ENCODE results near the gene ESPN. TPM values are rescaled to one million over a fixed set of nuclear protein-coding genes. Genes with fewer than 3 reads are reported as not detected.

The ESPN gene
- total and polyA plus RNA-seq, 2 of the 4 experiments (the other 2 are of a cell fraction) = under 0.01 to 0.02 TPM

DNA sequence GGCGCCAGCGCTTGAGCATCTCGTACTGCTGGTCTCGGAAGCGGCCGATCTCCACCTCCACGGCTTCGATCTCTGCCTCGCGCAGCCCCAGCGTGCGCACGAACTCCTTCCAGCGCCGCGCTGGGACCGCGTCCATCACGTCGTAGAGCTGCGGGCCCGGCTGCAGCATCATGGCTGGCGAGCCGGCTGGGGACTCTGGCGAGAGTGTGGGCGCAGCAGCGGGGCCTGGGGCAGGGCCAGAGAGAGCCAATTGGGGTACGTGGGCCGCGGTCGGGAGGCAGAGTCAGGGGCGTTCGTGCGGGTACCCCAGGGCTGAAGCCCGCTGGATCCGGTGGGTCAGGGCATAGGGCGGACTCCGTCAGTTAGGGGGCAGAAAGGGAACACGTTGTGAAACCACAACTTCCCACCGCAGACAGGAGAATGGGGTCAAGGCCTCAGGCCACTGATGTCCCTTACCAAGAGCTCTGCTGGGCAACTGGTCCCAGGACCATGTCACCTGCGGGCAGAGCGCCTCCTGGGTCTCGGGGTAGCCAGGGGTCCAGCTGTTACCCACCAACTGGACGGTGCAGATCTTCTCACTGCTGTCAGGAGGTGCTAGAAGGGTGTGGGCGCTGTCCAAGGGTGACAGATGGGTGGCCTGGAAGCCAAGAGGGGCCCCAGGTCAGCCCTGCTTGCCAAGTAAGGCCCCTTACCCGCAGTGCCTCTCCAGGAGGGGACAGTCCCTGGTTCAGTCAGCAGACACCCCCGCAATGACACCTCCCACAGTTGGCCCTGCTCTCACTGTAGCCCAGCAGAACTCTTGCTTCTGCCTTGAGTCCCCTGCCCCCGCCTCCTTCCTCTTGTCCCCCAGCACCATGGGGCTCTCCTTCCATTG, 37.2 kb downstream of the ESPN start:
- Histone ChIP-seq H3K9me1 (ENCODE audit: insufficient read depth, low read length) (no peaks in the 10 kb centered on the region), H3K9ac (ENCODE audit: low read depth, low read length) (no peak overlapping the region), H2AK5ac (ENCODE audit: low read depth, low read length) (no peak overlapping the region), H4K5ac (ENCODE audit: low read depth, low read length) (no peak overlapping the region), H3K9me3 (ENCODE audit: control insufficient read depth, insufficient read depth, low read length) (no peaks in the 10 kb centered on the region), H4K8ac (ENCODE audit: low read depth in 2 of 2, low read length in 2 of 2) (no peak overlapping the region), H3K36me3 (ENCODE audit: control insufficient read depth, insufficient read depth, low read length) (peaks cover 15% of the 10 kb centered on the region), H2BK5ac (ENCODE audit: low read depth, low read length, poor library complexity, severe bottlenecking) (no peak overlapping the region), H2AFZ (replicated peaks; ENCODE audit: low read length, poor library complexity) (no peak overlapping the region), H3K56ac (ENCODE audit: extremely low read depth, insufficient read depth, low read length) (no peak overlapping the region), H3K79me1 (ENCODE audit: low read depth in 1 of 2, low read length in 2 of 2) (no peaks in the 10 kb centered on the region), H4K20me1 (ENCODE audit: insufficient read depth, low read length) (no peaks in the 10 kb centered on the region), H2BK120ac (ENCODE audit: low read depth, low read length) (no peak overlapping the region), H2BK15ac (ENCODE audit: low read depth, low read length) (no peak overlapping the region), H2AK9ac (replicated peaks; ENCODE audit: low read depth, low read length, poor library complexity) (no peak overlapping the region), H3K4ac (ENCODE audit: low read depth, low read length) (no peak overlapping the region), H2BK20ac (ENCODE audit: low read depth, low read length) (no peak overlapping the region), H3K4me2 (ENCODE audit: low read depth, low read length) (no peak overlapping the region), H3K4me1 (ENCODE audit: control insufficient read depth, insufficient read depth, low read length) (no peaks in the 10 kb centered on the region), H3K18ac (ENCODE audit: low read depth, low read length) (no peak overlapping the region), H3K27me3 (ENCODE audit: control insufficient read depth, insufficient read depth, low read length) (peaks cover 21% of the 10 kb centered on the region), H4K91ac (ENCODE audit: insufficient read depth, low read depth, low read length) (no peak overlapping the region), H3K14ac (replicated peaks; ENCODE audit: low read depth, low read length) (no peak overlapping the region), H3K4me3 (ENCODE audit: insufficient read depth, low read depth, low read length) (no peak overlapping the region), H3K23ac (ENCODE audit: low read depth, low read length) (no peak overlapping the region), H3K27ac (ENCODE audit: insufficient read depth, low read length) (no peak overlapping the region)
- dilution Hi-C loops (cut with HindIII; ENCODE audit: low sequenced_read_pairs, unreplicated experiment) (no loop called here), intact Hi-C loops (cut with micrococcal nuclease) (no loop called here), in situ Hi-C loops (cut with MboI; ENCODE audit: low sequenced_read_pairs) (no loop called here)
- ATAC-seq (ENCODE audit: low read depth) = no peak
- 87% methylated on average over 38 of the region's 48 CpGs; no CpG with 5 or more reads in 1 of the 2 experiments for WGBS, 2 experiments (ENCODE audit: extremely low coverage in 2 of 2, insufficient read length in 1 of 2)
- CTCF ChIA-PET = interaction anchor here (0.7 kb wide), 1 partner anchor 23 kb away, joined by 3 read pairs; no protein-coding TSS in a partner anchor
- POLR2A ChIA-PET (ENCODE audit: unreplicated experiment) = no interaction called here
- no peak for DNase-seq
- no TSS peak for BruUV-seq (replicated peaks)
- no peak for TF ChIP-seq MXI1 (IDR thresholded peaks at IDR 0.05; ENCODE audit: borderline replicate concordance, low read depth, low read length)
- no peak for TF ChIP-seq BHLHE40 (IDR thresholded peaks at IDR 0.05; ENCODE audit: low read depth, low read length)
- no peak for TF ChIP-seq RFX5 (IDR thresholded peaks at IDR 0.05; ENCODE audit: low read depth, low read length)
- TF ChIP-seq, protein P1, sequence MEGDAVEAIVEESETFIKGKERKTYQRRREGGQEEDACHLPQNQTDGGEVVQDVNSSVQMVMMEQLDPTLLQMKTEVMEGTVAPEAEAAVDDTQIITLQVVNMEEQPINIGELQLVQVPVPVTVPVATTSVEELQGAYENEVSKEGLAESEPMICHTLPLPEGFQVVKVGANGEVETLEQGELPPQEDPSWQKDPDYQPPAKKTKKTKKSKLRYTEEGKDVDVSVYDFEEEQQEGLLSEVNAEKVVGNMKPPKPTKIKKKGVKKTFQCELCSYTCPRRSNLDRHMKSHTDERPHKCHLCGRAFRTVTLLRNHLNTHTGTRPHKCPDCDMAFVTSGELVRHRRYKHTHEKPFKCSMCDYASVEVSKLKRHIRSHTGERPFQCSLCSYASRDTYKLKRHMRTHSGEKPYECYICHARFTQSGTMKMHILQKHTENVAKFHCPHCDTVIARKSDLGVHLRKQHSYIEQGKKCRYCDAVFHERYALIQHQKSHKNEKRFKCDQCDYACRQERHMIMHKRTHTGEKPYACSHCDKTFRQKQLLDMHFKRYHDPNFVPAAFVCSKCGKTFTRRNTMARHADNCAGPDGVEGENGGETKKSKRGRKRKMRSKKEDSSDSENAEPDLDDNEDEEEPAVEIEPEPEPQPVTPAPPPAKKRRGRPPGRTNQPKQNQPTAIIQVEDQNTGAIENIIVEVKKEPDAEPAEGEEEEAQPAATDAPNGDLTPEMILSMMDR (conservative IDR thresholded peaks at IDR 0.05; ENCODE audit: low read depth, low read length) = no peak
- TF ChIP-seq RCOR1 (IDR thresholded peaks at IDR 0.05; ENCODE audit: insufficient replicate concordance, low read length) = no peak
- no peak for TF ChIP-seq FOS (IDR thresholded peaks at IDR 0.05; ENCODE audit: low read depth, low read length)
- TF ChIP-seq CHD1 (IDR thresholded peaks at IDR 0.05; ENCODE audit: low read depth, low read length) = no peak
- TF ChIP-seq CEBPB (IDR thresholded peaks at IDR 0.05; ENCODE audit: low read depth, low read length) = no peak
- TF ChIP-seq POLR2A (IDR thresholded peaks at IDR 0.05; ENCODE audit: low read depth, low read length) = no peak
- TF ChIP-seq RAD21 (IDR thresholded peaks at IDR 0.05; ENCODE audit: low read length) = no peak
- TF ChIP-seq, protein P2, sequence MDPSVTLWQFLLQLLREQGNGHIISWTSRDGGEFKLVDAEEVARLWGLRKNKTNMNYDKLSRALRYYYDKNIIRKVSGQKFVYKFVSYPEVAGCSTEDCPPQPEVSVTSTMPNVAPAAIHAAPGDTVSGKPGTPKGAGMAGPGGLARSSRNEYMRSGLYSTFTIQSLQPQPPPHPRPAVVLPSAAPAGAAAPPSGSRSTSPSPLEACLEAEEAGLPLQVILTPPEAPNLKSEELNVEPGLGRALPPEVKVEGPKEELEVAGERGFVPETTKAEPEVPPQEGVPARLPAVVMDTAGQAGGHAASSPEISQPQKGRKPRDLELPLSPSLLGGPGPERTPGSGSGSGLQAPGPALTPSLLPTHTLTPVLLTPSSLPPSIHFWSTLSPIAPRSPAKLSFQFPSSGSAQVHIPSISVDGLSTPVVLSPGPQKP (IDR thresholded peaks at IDR 0.05; ENCODE audit: borderline replicate concordance, low read depth, low read length) = no peak
- TF ChIP-seq MAZ (IDR thresholded peaks at IDR 0.05; ENCODE audit: borderline replicate concordance, low read depth, low read length) = no peak
- TF ChIP-seq SMC3 (IDR thresholded peaks at IDR 0.05; ENCODE audit: low read depth, low read length) = no peak
- no peak for TF ChIP-seq MAFK (IDR thresholded peaks at IDR 0.05; ENCODE audit: low read depth, low read length)
- no peak for TF ChIP-seq NFE2L2 (IDR thresholded peaks at IDR 0.05; ENCODE audit: low read depth, low read length)
